HG03060 (cell line): ENCODE data around the gene EMC8.

Experiments used
- ATAC-seq: cut with Tn5 transposase; IDR thresholded peaks from one replicate; pipeline ENCODE4 v1.9.1; 2021; ENCODE audit warnings: low read depth, moderate number of reproducible peaks; ENCODE audit not compliant: unreplicated experiment

The EMC8 gene

DNA sequence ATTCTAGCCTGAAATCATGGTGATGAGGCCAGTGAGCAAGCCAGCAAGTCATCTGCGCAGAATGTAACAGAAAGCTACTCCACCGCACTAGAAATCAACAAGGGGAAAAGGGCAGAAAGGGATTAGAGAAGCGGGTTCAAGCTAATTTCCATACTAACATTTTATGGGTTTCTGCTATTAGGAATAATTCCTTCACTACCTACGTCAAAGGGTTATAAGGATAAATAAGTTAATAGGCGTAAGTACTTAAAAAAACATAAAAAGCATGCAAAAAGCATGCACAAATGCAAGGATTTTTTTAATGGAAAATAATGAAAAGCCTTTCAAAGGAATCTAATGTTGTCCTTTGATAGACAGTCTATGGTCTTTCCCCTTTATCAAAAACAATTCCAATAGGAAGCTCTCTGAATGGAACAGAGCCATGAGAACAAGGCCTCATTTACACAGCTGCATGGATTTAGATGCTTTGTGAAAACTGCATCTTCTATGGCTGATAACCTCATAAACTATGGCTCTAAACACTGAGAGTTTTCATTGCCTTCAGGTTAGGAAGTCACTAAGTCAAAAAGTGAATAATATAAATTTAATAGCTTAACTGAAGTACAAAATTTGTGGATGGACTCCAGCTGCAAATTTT is 5.6 kb downstream of the EMC8 start:
- no peak for ATAC-seq

DNA sequence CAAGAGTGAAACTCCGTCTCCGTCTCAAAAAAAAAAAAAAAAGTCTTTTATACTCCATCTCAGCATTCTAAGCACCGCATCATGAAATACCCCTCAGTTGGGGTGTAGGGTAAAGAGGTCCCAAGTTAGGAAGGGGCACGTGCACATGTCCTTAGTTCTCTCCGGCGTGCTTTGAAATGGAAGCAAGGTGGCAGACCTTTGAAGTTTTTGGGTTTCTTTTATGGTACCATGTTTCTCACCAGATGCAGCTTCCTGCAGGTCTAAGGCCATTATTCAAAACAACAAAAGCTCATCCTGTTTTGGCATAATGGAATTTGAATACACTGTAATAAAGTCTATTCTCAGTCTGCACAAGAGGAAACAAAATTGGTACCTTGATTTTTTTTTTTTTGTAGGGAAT is 9.6 kb downstream of the EMC8 start:
- no peak for ATAC-seq

DNA sequence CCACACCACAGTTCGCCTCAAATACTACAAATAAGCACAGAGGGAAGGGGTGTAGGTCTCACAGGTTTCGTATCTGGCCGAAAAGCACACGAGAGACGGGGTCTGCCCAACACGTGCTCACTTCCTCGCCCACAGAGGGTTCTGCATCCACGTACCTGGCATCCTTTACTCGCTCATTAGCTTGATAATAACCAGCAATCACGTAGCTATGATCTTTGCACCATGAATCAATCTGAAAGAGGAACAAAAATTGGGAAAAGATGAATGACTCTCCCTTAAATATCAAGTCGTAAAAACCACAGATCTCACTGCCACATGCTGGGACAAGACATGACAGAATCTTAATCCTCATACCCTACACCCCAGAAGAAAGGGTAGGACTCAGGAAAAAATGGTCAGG is 10.5 kb downstream of the EMC8 start:
- no peak for ATAC-seq

DNA sequence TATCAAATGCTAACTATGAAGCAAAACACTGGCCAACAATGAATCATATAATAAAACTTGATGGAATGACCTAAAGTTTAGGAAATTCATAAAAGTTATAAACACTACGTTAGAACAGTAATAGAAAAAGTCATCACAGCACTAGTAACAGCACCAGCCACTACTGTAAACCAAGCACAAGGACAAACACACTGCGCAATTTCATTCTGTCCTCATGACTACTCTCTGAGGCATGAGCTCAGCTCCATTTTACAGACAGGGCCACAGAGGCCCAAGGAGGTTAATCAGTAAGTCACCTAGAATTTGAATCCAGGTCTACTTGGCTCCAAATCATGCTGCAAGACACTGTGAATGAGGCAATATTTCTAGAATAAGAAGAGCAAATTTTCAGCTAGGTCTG is 13.4 kb downstream of the EMC8 start:
- ATAC-seq = no peak

DNA sequence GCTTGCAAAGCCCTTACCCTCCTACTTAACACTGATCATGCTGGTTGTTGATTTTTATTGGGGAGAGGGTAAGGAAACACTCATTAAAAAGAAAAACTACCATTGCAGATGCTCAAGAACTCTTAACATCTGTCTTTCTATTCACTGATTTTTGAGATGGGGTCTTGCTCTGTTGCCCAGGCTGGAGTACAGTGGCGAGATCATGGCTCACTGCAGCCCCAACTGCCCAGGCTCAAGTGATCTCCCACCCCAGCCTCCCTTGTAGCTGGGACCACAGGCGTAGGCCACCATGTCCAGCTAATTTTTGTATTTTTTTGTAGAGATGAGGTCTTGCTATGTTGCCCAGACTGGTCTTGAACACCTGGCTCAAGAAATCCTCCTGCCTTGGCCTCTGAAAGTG is 14.5 kb downstream of the EMC8 start:
- ATAC-seq = no peak

DNA sequence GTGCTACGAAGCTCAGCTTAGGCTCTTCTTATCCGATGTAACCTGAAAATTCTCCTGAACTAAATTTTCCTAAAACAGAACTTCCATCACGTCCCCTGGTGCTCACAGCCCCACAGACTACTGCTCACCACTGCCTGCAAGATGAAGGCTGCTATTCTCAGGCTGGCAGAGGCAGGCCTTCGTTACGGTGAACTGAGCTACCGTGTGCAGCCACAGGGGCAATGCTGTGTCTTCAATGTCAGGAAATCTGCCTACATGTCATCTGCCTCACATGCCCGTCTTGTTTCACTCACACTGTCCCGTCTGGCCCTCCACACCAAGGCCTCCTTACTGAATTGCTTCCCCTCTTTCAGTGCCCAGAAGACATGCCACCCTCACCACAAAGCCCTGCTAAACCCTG is 15.9 kb downstream of the EMC8 start:
- no peak for ATAC-seq

DNA sequence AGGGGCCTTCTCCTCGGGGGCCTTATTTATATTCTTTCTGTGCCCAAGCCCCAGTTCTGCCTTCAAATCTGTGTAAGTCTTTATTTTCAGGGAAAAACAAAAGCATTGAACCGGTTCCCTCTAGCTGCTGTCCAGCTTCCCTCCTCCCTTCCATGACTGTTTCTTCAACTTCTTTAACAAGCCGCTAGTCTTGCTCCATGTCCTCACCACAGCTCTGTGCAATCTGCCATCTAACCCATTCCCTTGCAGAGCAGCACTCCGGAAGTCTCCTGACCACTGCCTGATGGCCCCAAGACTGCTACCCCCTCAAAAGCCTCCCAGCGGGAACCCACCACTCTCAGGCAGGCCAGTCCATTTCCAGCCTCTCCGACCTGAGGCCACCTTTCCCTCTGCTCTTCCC is 16.9 kb downstream of the EMC8 start:
- no peak for ATAC-seq

DNA sequence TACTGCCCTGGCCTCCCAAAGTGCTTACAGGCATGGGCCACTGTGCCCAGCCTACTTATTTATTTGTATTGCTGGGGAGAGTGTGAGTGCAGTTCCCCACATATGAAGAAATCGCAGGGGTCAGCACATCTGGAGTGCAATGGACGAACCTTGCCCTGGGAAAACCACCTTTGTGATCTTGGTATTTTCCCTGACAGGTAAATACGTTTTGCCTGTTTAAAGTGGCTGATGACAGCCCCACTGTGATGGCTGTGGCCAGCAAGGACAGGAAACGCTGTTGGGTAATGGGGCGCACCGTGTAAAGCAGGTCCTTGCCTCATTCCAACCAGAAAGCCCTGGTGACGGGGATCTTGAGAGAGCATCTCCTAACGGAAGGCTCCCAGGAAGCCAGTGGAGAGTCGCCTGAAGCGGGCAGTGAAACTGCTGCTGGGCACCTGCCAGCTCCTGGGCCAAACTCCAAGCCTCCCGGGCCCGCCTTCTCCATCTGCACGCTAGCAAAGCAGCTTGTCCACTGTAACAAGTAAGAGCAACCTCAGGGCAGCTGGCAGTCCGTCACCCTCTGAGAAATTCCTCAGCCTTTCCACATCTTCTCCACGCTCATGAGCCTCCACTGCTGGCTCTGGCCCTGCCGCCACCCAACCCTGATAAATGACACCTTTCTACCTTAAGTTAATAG is 17.5 kb downstream of the EMC8 start:
- no peak for ATAC-seq

DNA sequence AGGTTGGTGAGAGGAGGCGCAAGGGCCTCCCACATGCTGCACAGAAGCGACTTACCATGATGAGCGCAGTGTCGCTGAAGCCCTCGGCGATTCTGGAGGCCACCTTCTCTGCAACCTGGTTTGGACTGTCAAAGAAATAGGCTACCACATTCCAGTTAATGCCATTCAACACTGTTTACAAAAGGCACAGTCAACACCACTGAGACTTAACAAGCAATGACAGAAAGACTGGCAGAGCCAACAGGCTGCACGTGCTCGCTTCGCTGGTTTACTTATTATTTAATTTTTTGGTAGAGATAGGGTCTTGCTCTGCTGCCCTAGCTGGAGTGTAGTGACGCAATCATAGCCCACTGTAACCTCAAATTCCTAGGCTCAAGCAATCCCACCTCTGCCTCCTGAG is 18.2 kb downstream of the EMC8 start:
- ATAC-seq = no peak

DNA sequence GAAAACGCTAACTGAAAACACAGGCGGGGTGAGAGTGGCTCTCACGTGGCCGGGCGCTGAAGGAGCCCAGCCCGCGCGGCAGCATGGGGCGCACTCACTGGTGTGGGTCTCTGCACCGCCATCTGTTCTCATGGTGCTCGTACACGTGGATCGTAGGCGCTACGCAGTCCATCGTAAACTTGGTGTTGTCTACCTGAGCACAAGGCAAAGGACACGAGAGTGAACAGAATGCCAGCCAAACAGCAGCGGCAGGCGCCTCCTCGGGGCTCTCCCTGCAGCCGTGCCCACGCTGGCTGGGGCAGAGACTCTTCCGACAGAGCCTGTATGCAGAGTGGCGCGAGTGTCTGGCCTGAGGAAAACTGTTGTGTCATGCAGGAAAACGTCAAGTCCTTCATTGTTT is 19.1 kb downstream of the EMC8 start:
- ATAC-seq = no peak

DNA sequence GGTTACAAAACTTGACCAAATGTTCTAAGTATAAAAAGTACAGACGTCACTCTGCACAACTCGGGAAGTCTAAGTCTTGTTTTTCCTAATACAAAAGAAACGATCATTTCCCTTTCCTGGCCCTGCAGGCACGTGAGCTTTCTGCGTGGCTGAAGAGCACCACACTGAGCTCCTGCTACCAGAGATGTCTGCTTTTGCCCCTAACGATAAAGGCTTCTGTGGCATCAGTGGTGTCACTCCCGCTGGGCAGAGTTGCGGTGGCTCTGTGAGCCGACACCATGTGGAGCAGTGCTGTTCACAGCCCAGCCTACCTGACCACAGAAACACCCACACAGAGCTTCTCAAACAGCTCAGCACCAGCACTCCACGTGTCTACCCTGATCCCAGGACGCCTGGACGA is 20.5 kb downstream of the EMC8 start:
- no peak for ATAC-seq

DNA sequence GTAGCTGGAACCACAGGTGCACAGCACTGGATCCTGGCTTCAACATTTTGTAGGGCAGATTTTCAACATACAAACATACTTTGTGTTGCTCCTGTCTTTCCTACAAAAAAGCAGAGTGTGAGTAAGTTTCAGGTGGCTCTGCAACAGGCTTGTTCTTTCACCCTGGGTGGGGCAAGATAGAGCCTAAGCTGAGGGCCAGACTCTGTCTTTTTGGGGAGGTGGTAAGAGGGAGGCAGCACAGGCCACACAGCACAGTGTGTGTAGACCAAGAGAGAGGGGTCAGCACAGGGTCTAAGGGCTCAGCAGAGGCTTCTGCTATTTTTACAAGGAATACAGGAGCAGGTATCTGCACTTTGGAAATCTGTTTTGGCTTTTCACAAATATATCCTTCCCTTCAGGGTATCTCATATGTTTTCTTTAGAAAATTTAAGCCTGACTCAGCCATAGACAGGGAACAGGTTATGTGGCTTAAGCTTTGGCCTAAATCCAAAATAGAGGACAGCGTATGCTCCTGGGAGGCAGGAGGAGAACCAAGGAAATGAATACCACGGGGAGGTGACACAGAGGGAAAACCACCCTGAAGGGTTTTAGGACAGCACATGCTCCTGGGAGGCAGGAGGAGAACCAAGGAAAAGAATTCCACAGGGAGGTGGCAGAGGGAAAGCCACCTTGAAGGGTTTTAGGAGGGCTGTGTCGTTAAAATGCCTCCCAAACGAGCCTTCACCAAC is 21.6 kb downstream of the EMC8 start:
- ATAC-seq = no peak

DNA sequence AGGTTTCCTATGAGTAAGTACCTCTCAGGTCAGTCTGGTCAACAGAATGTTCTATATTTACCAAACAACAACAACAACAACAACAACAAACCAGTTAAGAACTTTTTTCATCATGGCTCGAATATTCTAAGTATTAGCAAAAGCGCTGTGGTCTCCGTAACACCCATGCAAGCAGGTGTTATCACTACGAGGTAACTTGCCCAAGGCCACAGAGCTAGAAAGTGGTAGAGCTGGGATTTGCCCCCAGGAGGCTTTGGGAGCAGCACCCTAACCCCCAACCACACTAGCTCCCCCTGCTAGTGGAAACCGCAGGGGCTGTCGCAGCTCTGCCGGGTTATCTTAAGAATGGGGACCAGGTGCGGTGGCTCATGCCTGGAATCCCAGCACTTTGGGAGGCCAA is 24.5 kb downstream of the EMC8 start:
- no peak for ATAC-seq

DNA sequence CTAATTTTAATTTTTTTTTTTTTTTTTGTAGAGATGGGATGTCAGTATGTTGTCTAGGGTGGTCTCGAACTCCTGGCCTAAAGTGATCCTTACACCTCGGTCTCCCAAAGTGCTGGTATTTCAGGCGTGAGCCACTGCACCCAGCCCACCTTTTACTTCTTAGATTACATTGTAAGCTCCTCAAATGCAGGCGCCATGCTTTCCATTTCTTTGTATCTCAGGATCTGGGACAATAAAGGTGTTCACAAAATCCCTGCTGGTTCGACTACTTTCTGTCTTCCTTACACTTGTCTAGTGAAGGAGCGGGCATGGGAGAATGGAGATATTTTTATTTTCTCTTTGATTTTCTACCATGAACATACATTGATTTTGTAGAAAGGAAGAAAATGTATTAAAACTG is 25.2 kb downstream of the EMC8 start:
- ATAC-seq = no peak

DNA sequence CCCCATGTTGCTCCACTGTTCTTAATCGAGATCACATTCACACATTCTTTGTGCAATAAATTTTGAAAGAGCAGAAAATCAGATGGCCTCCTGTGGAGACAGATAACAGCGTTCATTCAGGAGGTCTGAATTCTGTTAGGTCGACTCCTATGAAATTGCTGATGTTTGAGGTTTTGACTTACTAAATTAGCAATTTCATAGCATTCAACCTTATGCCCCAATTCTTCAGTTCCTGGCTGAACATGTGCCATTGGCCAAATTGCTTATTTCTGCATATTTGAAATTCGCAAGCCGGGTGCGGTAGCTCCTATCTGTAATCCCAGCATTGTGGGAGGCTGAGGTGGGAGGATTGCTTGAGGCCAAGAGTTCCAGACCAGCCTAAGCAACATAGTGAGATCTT is 26.3 kb downstream of the EMC8 start:
- no peak for ATAC-seq

DNA sequence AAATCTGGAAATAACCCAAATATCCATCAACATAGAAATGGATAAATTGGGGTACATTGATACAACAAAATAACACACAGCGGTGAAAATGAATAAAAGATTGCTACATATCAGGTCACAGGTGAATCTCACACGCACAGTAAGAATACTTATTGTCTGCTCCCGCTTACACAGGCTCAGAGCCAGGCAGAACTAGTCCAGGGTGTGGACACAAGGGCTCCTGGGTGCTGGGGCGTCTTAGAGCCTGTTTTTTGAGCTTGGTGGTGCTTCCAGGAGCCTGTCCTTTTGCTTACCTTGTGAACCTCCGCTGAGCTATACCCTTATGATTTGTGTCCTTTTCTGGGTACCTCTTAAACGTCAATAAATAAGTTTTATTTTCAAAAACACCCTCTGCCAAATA is 28.6 kb downstream of the EMC8 start:
- ATAC-seq = no peak

DNA sequence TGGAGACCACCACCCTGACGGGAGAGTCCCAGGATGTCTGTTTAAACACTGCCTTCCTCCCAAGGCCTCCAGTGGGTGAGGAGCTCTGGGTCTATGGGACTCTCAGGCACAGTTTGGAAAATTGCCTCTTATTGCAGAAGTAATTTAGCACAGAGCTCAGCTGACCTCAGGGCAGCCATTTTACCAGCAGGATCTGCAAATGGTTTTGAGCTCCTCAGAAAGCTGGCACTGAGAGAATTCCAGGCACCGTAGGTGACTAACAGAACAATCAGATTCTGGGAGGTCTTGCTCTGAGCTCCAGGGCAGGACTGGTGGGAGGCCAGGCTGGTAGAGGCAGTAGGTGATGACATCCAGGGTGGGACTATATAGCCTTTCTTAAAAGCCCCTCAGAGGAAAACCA is 31.1 kb downstream of the EMC8 start:
- no peak for ATAC-seq

DNA sequence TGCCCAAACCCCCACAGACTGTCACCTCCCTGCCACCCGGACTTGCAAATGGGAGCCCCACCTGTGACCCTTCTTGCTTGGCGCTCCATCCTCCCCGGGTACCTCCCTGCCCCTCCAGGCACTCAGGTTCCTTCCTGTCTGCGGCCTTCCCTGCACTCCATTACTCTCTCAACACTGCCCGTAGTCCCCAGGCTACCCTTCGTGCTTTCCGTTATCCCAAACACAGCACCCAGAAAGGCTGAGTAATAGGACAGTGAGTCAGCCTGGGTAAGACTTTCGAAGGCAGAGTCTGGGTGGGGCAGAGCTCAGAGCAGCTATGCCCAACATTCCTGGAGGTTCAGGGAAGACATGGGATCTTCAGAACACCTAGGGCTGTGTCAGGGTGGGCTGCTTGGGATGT is 31.8 kb downstream of the EMC8 start:
- no peak for ATAC-seq

DNA sequence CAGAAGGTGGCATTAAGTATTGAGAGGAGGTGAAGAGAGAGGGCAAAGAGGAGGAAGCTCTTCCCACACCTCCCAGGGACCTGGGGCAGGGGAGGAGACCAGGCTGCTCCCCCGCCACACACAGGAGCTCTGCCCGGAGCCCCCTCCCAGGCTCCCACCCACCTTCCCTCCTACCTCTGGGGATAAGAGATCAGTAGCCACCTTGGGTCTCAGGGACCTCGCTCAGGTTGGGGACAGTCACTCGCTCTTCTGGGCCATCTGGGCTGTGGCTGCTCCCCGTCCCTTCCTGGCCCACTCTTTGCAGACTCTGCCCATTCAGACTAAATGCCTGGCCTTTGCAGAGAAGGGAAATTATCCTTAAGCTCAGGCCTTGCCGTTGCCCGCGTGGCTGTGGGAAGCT is 33.6 kb downstream of the EMC8 start:
- ATAC-seq = no peak

DNA sequence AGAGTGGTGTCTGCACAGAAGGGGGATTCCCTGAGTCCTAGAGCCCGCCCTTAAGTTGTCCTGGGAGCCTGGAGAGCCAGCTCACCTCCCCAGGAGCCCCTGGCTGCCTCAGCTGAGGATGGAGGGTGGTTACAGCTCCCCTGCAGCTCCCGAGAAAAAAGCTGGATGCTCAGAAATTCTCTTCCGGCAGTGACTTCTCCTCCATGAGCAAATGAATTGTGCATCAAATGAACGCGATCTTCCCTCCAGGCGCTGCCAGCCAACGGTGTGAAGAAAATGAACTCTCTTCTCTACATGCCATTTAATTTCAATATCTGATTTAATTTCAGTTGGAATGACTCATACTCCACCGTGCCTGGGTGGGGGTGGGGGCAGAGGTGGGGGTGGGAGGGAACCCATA is 34.1 kb downstream of the EMC8 start:
- no peak for ATAC-seq

DNA sequence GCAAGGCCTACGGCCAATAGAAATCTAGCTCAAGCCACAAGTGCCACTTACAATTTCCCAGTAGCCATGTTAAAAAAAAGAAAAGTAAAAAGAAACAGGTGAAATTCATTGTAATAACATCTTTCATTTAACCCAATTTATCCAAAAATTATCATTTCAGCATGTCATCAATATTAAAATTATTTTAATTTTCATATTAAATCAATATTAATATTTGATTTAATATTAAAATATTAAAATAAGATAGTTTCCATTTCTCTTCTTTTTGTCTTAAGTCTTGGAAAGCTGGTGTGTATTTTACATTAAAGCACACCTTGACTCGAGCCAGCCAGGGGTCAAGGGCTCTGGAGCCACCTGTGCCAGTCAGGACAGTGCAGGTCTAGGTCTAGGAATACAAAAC is 35.7 kb downstream of the EMC8 start:
- no peak for ATAC-seq

DNA sequence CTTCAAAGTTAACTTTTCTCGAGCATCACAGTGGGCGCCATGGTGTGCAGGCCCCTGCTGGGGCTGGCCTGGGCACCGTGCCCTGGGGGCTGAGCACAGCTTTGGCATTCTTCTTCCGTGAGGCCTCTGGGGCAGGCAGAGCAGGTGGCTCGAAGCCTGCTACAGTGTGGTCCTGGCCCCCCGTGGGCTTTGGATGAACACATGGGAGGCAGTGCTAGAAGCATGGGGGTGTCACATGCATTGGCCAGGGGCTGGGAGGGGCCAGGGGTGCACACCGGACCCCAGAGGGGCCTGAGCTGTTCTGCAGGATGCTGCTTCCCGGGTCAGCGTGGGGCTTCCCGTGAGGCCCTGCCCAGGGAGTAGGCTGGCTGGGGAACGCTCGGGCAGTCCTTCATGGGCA is 36.4 kb downstream of the EMC8 start:
- ATAC-seq = no peak
